ENCODE data around the gene OR3A3.

OR3A3 gene

GRCh38 chr17:3472137-3472536 lies 61.0 kb downstream of the OR3A3 start:
- DNase-seq (ENCODE audit: low spot score), result no peak
